Measurements from ENCODE around the gene LRMDA. TPM values are rescaled to one million over a fixed set of nuclear protein-coding genes. Genes with fewer than 3 reads are reported as not detected.
"Not testable (repeated sequence)": the region's sequence is repeated elsewhere in the genome, so short reads cannot be mapped to it uniquely, and the experiment has no call there.

The LRMDA gene
- total RNA-seq, 2 experiments from 2014 or later = not detected

- ChIA-PET POLR2A (no interaction called here), CTCF (ENCODE audit: unreplicated experiment) (no interaction called here)
- intact Hi-C loops (cut with micrococcal nuclease; ENCODE audit: unreplicated experiment) = no loop called here
Measured at GRCh38 chr10:75765789-75766096, 334.3 kb downstream of the LRMDA start.

GRCh38 chr10:75766106-75766505, 334.7 kb downstream of the LRMDA start:
- Histone ChIP-seq H3K36me3 (ENCODE audit: insufficient read depth, low read length) (no peaks in the 10 kb centered on the region), H3K4me3 (ENCODE audit: low read depth, low read length, poor library complexity, severe bottlenecking) (no peak overlapping the region), H3K27ac (ENCODE audit: low read depth, low read length, poor library complexity, severe bottlenecking) (no peak overlapping the region), H3K9me2 (ENCODE audit: insufficient read depth, low read length) (no peaks in the 10 kb centered on the region), H3K4me2 (ENCODE audit: low read length) (no peak overlapping the region), H2AFZ (ENCODE audit: low read length) (no peak overlapping the region), H3K4me1 (ENCODE audit: insufficient read depth, low read length, poor library complexity, severe bottlenecking) (no peaks in the 10 kb centered on the region), H4K20me1 (ENCODE audit: insufficient read depth, low read length) (no peaks in the 10 kb centered on the region), H3K9me3 (ENCODE audit: low read length) (no peaks in the 10 kb centered on the region), H3K79me2 (ENCODE audit: insufficient read depth, low read depth, low read length) (no peaks in the 10 kb centered on the region)
- TF ChIP-seq EZH2phosphoT487 (IDR thresholded peaks at IDR 0.05; ENCODE audit: borderline replicate concordance, low read depth, low read length) (no peak), CTCF (conservative IDR thresholded peaks at IDR 0.05; ENCODE audit: low read length) (no peak)
- no peak for DNase-seq (ENCODE audit: low spot score)
- intact Hi-C loops (cut with micrococcal nuclease; ENCODE audit: unreplicated experiment) = no loop called here
- ChIA-PET POLR2A (no interaction called here), CTCF (ENCODE audit: unreplicated experiment) (no interaction called here)
- no TSS peak for BruUV-seq (replicated peaks)

More at GRCh38 chr10:75765789-75766096, 334.3 kb downstream of the LRMDA start:
- TF ChIP-seq EZH2phosphoT487 (IDR thresholded peaks at IDR 0.05; ENCODE audit: borderline replicate concordance, low read depth, low read length) (no peak), CTCF (conservative IDR thresholded peaks at IDR 0.05; ENCODE audit: low read length) (no peak)
- no TSS peak for BruUV-seq (replicated peaks)
- Histone ChIP-seq H3K79me2 (ENCODE audit: insufficient read depth, low read depth, low read length) (no peaks in the 10 kb centered on the region), H3K9me2 (ENCODE audit: insufficient read depth, low read length) (no peaks in the 10 kb centered on the region), H4K20me1 (ENCODE audit: insufficient read depth, low read length) (no peaks in the 10 kb centered on the region), H3K36me3 (ENCODE audit: insufficient read depth, low read length) (no peaks in the 10 kb centered on the region), H3K27ac (ENCODE audit: low read depth, low read length, poor library complexity, severe bottlenecking) (no peak overlapping the region), H3K9me3 (ENCODE audit: low read length) (no peaks in the 10 kb centered on the region), H3K4me2 (ENCODE audit: low read length) (no peak overlapping the region), H3K4me3 (ENCODE audit: low read depth, low read length, poor library complexity, severe bottlenecking) (no peak overlapping the region), H2AFZ (ENCODE audit: low read length) (no peak overlapping the region), H3K4me1 (ENCODE audit: insufficient read depth, low read length, poor library complexity, severe bottlenecking) (no peaks in the 10 kb centered on the region)
- DNase-seq (ENCODE audit: low spot score) = no peak

GRCh38 chr10:75766752-75767151, 335.3 kb downstream of the LRMDA start:
- DNase-seq (ENCODE audit: low spot score); BruUV-seq (replicated peaks); H3K4me3 ChIP-seq (ENCODE audit: low read depth, low read length, poor library complexity, severe bottlenecking); CTCF ChIA-PET (ENCODE audit: unreplicated experiment); H3K79me2 ChIP-seq (ENCODE audit: insufficient read depth, low read depth, low read length); H3K36me3 ChIP-seq (ENCODE audit: insufficient read depth, low read length); H4K20me1 ChIP-seq (ENCODE audit: insufficient read depth, low read length); H3K9me2 ChIP-seq (ENCODE audit: insufficient read depth, low read length); H2AFZ ChIP-seq (ENCODE audit: low read length); H3K4me1 ChIP-seq (ENCODE audit: insufficient read depth, low read length, poor library complexity, severe bottlenecking); H3K4me2 ChIP-seq (ENCODE audit: low read length); H3K9me3 ChIP-seq (ENCODE audit: low read length); intact Hi-C loops (cut with micrococcal nuclease; ENCODE audit: unreplicated experiment); H3K27ac ChIP-seq (ENCODE audit: low read depth, low read length, poor library complexity, severe bottlenecking): not testable (repeated sequence)
- POLR2A ChIA-PET = interaction anchor here (0.9 kb wide), 1 partner anchor 15 kb away, joined by 3 read pairs; no protein-coding TSS in a partner anchor

All from OCI-LY7 (cell line).